Stimulated activated CD8-positive, alpha-beta memory T cell treated with anti-CD3 and anti-CD28 coated beads, Interleukin-7, amount 100 ng/mL, for 1 hour (primary cell): ENCODE results near the gene SDK2.

Experiments used
- DNase-seq, 2 donors: peaks; one replicate each; pipeline ENCODE4 v3.0.0-alpha.2; 2020; ENCODE audit warnings: low read depth in 2 of 2

The SDK2 gene

GRCh38 chr17:73427198-73427597 is 217.0 kb downstream of the SDK2 start:
- no peak for DNase-seq

GRCh38 chr17:73424571-73424970 is 219.7 kb downstream of the SDK2 start:
- DNase-seq, result no peak

GRCh38 chr17:73423806-73424205 is 220.4 kb downstream of the SDK2 start:
- DNase-seq, result no peak

DNA sequence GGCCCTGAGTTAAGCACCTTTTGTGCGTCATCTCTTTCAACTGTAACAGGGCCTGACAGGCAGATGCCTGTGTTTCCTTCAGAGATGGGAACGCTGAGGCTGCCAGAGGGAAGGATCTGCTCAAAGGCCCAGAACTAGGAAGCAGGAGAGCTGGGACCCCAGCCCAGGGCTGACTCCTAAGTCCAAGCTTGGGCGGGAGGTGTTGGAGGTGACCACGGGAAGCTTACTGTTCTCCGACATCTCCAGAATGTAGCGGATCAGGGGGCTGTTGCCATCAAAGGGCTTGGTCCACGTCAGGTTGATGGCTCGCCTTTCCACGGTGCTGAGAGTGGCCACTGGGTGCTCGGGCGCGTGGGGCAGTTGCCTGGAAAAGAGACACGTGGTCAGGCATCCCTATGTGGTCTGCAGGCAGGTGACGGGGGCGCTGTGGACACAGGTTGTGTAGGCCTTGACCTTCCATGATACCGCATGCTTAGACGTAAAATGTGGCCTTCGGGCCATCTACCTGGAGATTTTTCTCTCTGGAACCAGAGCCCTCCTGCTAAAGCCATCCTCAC is 221.0 kb downstream of the SDK2 start:
- no peak for DNase-seq

GRCh38 chr17:73422121-73422520 is 222.1 kb downstream of the SDK2 start:
- DNase-seq, result no peak

DNA sequence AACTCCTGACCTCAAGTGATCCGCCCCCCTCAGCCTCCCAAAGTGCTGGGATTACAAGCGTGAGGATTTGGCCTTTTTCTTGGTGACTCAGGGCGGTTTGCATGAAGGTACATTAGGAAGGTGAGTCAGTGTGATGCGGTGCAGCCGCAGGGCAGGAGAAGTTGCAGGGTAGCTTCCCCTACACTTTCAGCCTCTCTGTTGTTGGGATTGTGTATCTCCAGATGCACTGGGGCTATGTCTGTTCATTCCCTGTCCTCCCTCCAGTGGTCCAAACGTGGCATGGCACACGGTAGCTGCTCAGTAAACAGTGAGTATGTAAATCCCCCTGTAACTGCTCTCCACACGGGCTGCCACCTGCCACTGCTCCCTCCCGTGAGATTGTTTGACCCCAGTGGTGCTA is 223.3 kb downstream of the SDK2 start:
- DNase-seq, result no peak

GRCh38 chr17:73419881-73420280 is 224.4 kb downstream of the SDK2 start:
- DNase-seq, result no peak

DNA sequence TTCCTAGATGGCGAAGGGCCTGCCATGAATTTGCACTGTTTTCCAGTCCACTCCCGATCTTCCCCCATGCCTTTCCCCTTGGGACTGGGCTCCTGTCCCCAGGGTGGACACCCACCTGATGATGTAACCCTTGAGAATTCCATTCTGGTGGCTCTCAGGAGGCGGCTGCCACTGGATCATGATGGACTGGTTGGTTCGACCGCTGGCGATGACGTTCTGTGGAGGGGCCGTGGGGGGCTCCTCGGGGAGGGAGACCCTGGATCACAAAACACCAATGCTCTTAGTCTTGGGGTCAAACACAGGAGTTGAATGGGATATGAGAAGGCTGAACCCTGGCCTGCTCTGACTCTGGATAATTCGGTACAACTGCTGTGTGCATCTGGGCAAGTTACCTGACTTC is 225.2 kb downstream of the SDK2 start:
- DNase-seq, result no peak

- no peak for DNase-seq
Observed at GRCh38 chr17:73415782-73416181, 228.5 kb downstream of the SDK2 start.

GRCh38 chr17:73414171-73414955 is 229.9 kb downstream of the SDK2 start:
- no peak for DNase-seq

GRCh38 chr17:73412914-73413313 is 231.3 kb downstream of the SDK2 start:
- DNase-seq, result no peak

GRCh38 chr17:73411313-73411747 is 232.9 kb downstream of the SDK2 start:
- DNase-seq, result no peak

- DNase-seq, result no peak
Observed at GRCh38 chr17:73410586-73411312, 233.5 kb downstream of the SDK2 start.

DNA sequence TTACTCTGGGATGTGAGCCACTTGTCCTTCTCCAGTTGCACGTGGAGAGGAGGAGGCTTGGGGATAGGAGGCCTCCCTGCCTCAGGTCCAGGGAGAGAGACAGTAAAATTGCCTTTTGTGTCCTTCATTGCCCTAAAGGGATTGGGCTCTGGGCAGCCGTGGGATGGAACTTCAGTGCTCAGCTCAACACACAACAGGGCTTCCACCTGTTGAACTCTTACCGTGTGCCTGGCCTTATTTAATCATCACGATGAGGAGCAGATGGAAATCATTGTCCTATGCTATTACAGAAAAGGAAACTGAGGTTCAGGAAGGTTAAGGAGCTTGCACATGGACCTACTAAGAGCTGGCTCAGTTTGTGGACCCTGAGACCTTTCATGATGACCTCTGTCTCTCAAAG is 240.0 kb downstream of the SDK2 start:
- no peak for DNase-seq

GRCh38 chr17:73402466-73402865 is 241.8 kb downstream of the SDK2 start:
- DNase-seq, result no peak

DNA sequence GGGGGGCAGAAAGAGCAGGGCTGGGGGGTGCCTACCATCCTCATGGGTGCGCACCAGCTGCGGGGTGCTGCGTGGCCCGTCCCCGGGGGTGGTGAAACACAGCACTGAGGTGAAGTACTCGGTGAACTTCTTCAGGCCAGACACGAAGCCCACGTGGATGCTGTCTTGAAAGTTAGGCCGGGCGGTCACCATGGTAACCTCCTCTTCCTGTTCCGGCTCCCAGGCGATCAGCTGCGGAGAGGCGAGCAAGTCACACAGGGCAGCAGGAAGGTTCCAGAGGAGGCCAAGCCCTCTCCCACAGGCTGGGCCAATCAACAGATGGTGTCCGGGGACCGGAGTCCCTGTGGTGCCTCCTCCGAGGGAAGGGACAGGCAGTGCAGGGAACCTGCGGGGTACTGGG is 242.3 kb downstream of the SDK2 start:
- no peak for DNase-seq

- no peak for DNase-seq
Observed at GRCh38 chr17:73400915-73401545, 243.2 kb downstream of the SDK2 start.

DNA sequence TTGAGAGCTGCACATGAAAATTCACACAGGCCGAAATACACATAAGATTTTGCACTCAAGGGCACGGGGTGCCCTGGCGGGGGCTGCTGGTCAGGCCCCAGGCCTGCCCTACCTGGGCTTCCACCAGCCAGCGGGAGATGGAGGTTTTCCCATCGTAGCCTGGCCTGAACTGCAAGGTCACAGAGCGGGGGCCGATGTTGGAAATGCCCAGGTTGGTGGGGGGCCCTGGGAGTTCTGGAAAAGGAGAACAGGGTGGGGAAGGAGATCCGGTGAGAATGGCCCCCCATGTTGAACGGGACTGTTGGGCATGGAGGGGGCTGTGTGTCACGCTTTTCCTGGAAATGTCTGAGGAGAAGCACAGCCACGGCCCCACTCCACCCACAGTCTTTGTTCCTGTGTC is 245.2 kb downstream of the SDK2 start:
- DNase-seq, result no peak

DNA sequence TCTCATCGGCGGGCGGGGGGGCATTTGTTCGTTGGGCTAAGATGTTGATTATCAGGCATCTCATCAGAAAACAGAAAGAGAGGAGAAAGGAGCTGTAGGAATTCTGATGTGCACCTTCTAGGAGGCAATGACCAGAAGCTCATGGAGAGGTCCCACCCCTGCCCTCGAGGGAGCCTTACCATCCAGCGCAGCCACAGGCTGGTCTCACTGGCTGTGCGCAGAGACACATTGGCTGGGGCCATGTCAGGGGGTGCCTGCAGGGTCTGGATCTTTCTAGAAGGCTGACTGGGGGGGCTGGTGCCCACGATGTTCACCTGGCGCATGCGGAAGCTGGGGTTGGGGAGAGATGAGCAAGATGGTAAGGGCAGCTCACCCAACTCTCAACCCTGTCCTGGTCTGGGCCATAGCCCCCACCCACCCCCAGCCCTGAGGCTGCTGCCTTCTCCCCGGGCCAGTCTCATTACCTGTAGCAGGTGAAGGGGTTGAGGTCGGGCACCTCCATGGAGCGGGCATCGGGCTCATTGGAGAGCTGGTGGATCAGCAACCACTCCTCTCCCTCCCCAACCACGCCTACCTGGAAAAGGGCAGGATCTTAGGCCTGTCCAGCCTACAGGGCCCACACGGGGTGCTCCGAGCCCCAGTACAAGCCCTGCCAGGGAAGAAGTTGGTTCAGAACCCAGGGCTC is 246.2 kb downstream of the SDK2 start:
- no peak for DNase-seq

DNA sequence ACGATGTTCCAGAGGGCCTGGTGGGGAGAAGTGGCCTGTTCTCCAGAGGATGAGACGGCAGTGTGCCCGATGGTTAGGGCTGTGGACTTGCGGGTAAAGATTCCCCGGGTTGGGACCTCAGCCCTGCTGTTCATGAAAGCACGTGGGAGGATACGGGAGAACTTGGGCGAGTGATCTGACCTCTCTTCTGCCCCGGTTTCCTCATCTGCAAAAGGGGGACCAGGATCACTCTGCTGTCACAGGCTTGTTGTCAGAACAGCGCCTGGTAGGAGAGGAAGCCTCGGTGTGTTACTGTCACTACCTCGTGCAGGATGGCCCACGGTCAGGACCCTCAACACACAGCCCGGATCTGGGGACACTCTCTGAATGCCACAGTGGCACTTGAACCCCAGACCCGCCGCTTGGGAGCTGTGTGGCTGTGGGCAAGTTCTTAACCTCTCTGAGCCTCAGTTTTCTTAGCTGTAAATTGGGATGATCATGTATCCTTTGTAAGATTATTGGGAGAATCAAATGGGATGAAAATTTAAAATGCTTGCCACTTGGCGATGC is 246.9 kb downstream of the SDK2 start:
- DNase-seq, result no peak

GRCh38 chr17:73396431-73397277 is 247.6 kb downstream of the SDK2 start:
- no peak for DNase-seq
